ENCODE data around the gene CDX1.

CDX1 gene

DNA sequence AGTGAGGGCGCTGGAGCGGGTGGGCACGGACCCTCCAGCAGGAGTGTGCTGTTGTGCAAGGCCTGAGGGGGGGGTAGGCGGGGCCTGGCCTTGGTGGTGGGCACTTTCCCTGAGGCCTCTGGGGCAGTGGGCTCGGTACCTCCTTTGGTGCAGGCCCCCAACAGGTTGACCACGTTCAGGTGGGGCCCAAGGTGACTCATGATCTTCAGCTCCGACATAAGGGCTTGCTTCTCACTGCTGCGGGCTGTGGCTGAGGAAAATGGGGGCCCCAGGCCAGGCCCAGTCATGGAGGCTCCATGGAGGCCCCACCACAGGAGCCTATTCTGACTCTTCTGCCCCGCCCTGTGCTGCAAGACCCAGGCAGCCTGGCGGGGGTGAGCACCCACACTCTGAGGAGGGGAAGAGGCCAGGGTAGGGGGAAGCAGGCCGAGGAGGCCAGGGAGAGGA lies 42.4 kb upstream of the CDX1 start:
- TF ChIP-seq NFRKB (IDR thresholded peaks at IDR 0.05) (no peak), SP1 (IDR thresholded peaks at IDR 0.05) (no peak), FOXA1 (IDR thresholded peaks at IDR 0.05) (no peak), ZNF384 (IDR thresholded peaks at IDR 0.05) (no peak), CTBP1 (IDR thresholded peaks at IDR 0.05; ENCODE audit: borderline replicate concordance) (no peak), ARNT (IDR thresholded peaks at IDR 0.05) (no peak), BHLHE40 (IDR thresholded peaks at IDR 0.05; ENCODE audit: borderline replicate concordance) (no peak), L3MBTL2 (conservative IDR thresholded peaks at IDR 0.05) (no peak)
- TF ChIP-seq, protein P1, sequence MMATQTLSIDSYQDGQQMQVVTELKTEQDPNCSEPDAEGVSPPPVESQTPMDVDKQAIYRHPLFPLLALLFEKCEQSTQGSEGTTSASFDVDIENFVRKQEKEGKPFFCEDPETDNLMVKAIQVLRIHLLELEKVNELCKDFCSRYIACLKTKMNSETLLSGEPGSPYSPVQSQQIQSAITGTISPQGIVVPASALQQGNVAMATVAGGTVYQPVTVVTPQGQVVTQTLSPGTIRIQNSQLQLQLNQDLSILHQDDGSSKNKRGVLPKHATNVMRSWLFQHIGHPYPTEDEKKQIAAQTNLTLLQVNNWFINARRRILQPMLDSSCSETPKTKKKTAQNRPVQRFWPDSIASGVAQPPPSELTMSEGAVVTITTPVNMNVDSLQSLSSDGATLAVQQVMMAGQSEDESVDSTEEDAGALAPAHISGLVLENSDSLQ (IDR thresholded peaks at IDR 0.05): no peak
- ChIA-PET POLR2A (no interaction called here), CTCF (interaction anchor here (0.7 kb wide), 1 partner anchor 10 kb away, joined by 4 read pairs; no protein-coding TSS in a partner anchor)
- DNase-seq (ENCODE audit: extremely low spot score): no peak

DNA sequence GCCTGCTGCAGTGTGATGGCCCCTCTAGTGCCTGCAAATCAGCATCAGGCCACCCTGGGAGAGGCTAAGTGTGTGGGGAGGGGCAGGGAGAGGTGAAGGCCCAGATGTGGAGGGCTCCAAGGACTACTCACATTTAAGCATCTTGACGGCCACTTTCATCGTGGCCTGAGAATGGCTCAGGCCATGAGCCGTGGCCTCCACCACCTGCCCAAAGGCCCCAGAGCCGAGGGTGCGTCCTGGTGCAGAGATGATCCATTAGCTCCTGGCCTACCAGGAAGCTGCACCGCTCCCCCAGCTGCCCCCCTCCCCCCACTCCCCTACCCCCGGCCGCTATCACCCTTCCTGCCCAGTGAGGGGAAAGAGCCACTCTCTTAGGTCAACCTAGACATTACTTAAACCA lies 42.0 kb upstream of the CDX1 start:
- CTCF ChIA-PET: no interaction called here
- DNase-seq (ENCODE audit: extremely low spot score): no peak
- TF ChIP-seq, protein P1 (IDR thresholded peaks at IDR 0.05): no peak
- TF ChIP-seq FOXA1 (IDR thresholded peaks at IDR 0.05) (no peak), ARNT (IDR thresholded peaks at IDR 0.05) (no peak), SUZ12 (IDR thresholded peaks at IDR 0.05) (no peak), FOXM1 (IDR thresholded peaks at IDR 0.05; ENCODE audit: borderline replicate concordance) (no peak), CTBP1 (IDR thresholded peaks at IDR 0.05; ENCODE audit: borderline replicate concordance) (no peak), TARDBP (IDR thresholded peaks at IDR 0.05) (no peak)
- POLR2A ChIA-PET: no interaction called here

DNA sequence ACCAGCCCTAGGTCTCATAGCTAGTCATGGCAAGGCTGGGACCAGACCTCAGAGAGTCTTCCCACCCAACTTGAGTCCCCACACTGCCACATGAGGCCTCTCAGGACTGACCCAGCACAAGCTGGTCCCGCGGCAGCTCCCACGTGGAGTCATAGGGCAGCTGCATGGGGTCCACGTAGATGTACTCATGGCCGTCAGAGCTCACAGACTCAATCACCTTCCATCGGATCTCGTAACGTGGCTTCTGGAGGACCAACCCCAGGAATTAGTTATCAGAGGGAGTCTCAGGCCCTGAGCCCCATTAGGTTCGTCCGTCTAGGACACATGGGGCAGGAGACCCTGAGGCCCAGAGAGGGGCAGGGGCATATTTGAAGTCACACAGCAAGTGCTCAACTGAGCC lies 41.2 kb upstream of the CDX1 start:
- ChIA-PET CTCF (interaction anchor here (1.1 to 1.9 kb wide), 2 partner anchors 46 to 93 kb away, joined by 5 to 6 read pairs; no protein-coding TSS in a partner anchor), POLR2A (no interaction called here)
- TF ChIP-seq ARNT (IDR thresholded peaks at IDR 0.05): no peak
- TF ChIP-seq L3MBTL2 (conservative IDR thresholded peaks at IDR 0.05): no peak
- TF ChIP-seq SP1 (IDR thresholded peaks at IDR 0.05): no peak
- no peak for TF ChIP-seq FOXA1 (IDR thresholded peaks at IDR 0.05)
- no peak for TF ChIP-seq ZNF384 (IDR thresholded peaks at IDR 0.05)
- no peak for TF ChIP-seq SUZ12 (IDR thresholded peaks at IDR 0.05)
- no peak for TF ChIP-seq ELF4 (IDR thresholded peaks at IDR 0.05)
- TF ChIP-seq TARDBP (IDR thresholded peaks at IDR 0.05): no peak
- TF ChIP-seq FOXK2 (IDR thresholded peaks at IDR 0.05): no peak
- TF ChIP-seq BHLHE40 (IDR thresholded peaks at IDR 0.05; ENCODE audit: borderline replicate concordance): no peak
- TF ChIP-seq NFRKB (IDR thresholded peaks at IDR 0.05): no peak
- no peak for DNase-seq (ENCODE audit: extremely low spot score)

DNA sequence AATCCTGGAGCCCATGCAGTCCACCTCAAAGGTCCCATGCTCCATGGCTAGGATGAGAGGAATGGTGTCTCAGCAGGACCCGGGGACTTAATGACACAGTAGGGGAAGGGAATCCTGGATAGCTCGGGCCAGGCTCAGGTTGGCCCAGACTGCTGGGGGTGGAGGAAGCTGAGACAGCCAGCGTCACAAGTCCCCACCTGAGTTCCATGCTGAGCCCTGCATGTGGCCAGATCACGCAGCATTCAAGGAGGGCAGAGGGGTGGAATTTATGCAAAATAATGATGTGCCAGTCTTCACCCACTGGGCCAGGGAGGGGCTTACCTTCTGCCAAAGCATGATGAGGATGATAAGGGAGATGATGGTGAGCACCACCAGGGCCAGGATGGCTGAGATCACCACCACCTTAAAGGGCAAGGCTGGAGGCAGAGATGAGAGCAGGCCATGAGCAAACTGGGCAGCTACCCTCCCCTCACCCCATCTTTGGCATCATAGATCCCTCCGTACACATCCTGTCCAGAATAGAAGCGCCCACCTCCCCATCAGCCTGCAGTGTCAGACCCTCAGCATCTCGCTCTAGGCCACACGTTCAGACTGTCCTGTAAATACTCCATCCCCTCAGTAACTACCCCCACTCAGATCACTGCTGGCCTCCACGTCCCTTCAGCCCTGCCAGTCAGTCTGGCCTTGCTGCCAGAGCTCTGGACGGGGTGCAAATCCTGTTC lies 40.2 kb upstream of the CDX1 start:
- TF ChIP-seq LEF1 (IDR thresholded peaks at IDR 0.05; ENCODE audit: borderline replicate concordance) (no peak), ZNF384 (IDR thresholded peaks at IDR 0.05) (no peak), HDGF (IDR thresholded peaks at IDR 0.05; ENCODE audit: borderline replicate concordance) (no peak), FOXK2 (IDR thresholded peaks at IDR 0.05) (no peak), CTBP1 (IDR thresholded peaks at IDR 0.05; ENCODE audit: borderline replicate concordance) (no peak), FOXM1 (IDR thresholded peaks at IDR 0.05; ENCODE audit: borderline replicate concordance) (no peak), FOXA1 (IDR thresholded peaks at IDR 0.05) (no peak), ARNT (IDR thresholded peaks at IDR 0.05) (no peak), SP1 (IDR thresholded peaks at IDR 0.05) (no peak), L3MBTL2 (conservative IDR thresholded peaks at IDR 0.05) (no peak), TARDBP (IDR thresholded peaks at IDR 0.05) (no peak), BHLHE40 (IDR thresholded peaks at IDR 0.05; ENCODE audit: borderline replicate concordance) (no peak), SUZ12 (IDR thresholded peaks at IDR 0.05) (no peak), NFRKB (IDR thresholded peaks at IDR 0.05) (no peak)
- ChIA-PET CTCF (interaction anchor here (1.1 to 1.9 kb wide), 2 partner anchors 45 to 92 kb away, joined by 5 to 6 read pairs; no protein-coding TSS in a partner anchor), POLR2A (interaction anchor here (0.6 kb wide), 1 partner anchor 111 kb away, joined by 3 read pairs; no protein-coding TSS in a partner anchor)
- DNase-seq (ENCODE audit: extremely low spot score): no peak

DNA sequence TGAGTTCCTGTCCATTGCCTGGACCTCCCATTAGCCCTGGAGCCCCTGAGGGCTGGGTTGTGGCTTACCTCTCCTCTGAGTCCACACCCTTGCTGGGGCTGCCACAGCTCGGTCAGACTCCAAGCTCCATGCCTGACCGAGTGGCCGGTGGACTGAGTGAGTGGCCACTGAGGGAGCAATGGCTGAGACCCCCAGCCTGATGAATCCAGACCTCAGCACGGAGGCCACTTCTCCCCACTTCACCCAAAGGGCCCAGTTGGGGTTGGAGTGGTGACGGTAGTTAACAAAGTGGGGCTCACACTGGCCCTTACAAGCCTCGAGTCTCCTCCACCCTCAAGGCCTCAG lies 39.7 kb upstream of the CDX1 start:
- ChIA-PET POLR2A (interaction anchor here (0.6 kb wide), 1 partner anchor 111 kb away, joined by 3 read pairs; no protein-coding TSS in a partner anchor), CTCF (interaction anchor here (1.9 kb wide), 1 partner anchor 91 kb away, joined by 5 read pairs; no protein-coding TSS in a partner anchor)
- TF ChIP-seq ARNT (IDR thresholded peaks at IDR 0.05): no peak
- TF ChIP-seq ELF4 (IDR thresholded peaks at IDR 0.05): no peak
- no peak for TF ChIP-seq BHLHE40 (IDR thresholded peaks at IDR 0.05; ENCODE audit: borderline replicate concordance)
- TF ChIP-seq, protein P1 (IDR thresholded peaks at IDR 0.05): no peak
- TF ChIP-seq FOXK2 (IDR thresholded peaks at IDR 0.05): no peak
- TF ChIP-seq NFRKB (IDR thresholded peaks at IDR 0.05): no peak
- no peak for TF ChIP-seq CTBP1 (IDR thresholded peaks at IDR 0.05; ENCODE audit: borderline replicate concordance)
- TF ChIP-seq FOXA1 (IDR thresholded peaks at IDR 0.05): no peak
- TF ChIP-seq SUZ12 (IDR thresholded peaks at IDR 0.05): no peak
- no peak for TF ChIP-seq FOXM1 (IDR thresholded peaks at IDR 0.05; ENCODE audit: borderline replicate concordance)
- no peak for TF ChIP-seq ZNF384 (IDR thresholded peaks at IDR 0.05)
- TF ChIP-seq TARDBP (IDR thresholded peaks at IDR 0.05): no peak
- TF ChIP-seq SP1 (IDR thresholded peaks at IDR 0.05): no peak
- TF ChIP-seq L3MBTL2 (conservative IDR thresholded peaks at IDR 0.05): no peak
- TF ChIP-seq HDGF (IDR thresholded peaks at IDR 0.05; ENCODE audit: borderline replicate concordance): no peak
- no peak for DNase-seq (ENCODE audit: extremely low spot score)

DNA sequence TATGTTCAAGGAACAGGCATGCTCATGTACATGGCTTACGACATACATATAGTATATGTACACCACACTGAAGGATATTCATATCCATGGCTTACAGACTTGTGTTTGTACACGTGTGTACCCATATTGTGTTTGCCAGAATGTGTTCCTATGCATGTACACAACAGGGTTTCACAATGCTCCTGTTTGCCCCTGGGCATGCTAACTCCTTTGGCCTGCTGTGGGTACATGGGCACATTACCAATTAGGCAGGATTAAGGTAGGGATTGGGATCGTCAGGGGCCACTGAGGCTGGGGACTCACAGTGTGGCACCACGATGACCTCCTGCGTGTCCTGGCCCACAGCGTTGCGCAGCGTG lies 37.1 kb upstream of the CDX1 start:
- POLR2A ChIA-PET: no interaction called here
- DNase-seq (ENCODE audit: extremely low spot score): no peak
- TF ChIP-seq CTBP1 (IDR thresholded peaks at IDR 0.05; ENCODE audit: borderline replicate concordance) (no peak), FOXM1 (IDR thresholded peaks at IDR 0.05; ENCODE audit: borderline replicate concordance) (no peak)
- CTCF ChIA-PET: interaction anchor here (0.6 to 1.6 kb wide), 4 partner anchors 17 to 222 kb away, joined by 3 to 5 read pairs (median 3); no protein-coding TSS in a partner anchor
